H54 (cell line): ENCODE measurements around the gene PRKCZ.
A peak's percentile ranks its signal among the peaks of the same experiment; 100 is the strongest.

Experiments
- DNase-seq: peaks from one replicate; pipeline ENCODE4 v3.0.0; 2011; ENCODE audit warnings: low spot score, mixed read lengths; ENCODE audit not compliant: insufficient read length
- FAIRE-seq: peaks from 3 replicates; lab custom pipeline; 2011; peaks lifted over from hg19 to GRCh38; lab: Jason Lieb, UNC
- POLR2A ChIP-seq: IDR thresholded peaks from 2 replicates; pipeline ENCODE4 v1.6.1; 2011; ENCODE audit warnings: low read depth, mild to moderate bottlenecking, low read length

The PRKCZ gene

GRCh38 chr1:2182376-2182775 is 132.2 kb downstream of the PRKCZ start:
- TF ChIP-seq POLR2A = no peak
- no peak for DNase-seq
- FAIRE-seq = no peak

- DNase-seq (no peak), FAIRE-seq (no peak)
- TF ChIP-seq POLR2A = no peak
Observed at GRCh38 chr1:2183937-2184334, 133.7 kb downstream of the PRKCZ start.

DNA sequence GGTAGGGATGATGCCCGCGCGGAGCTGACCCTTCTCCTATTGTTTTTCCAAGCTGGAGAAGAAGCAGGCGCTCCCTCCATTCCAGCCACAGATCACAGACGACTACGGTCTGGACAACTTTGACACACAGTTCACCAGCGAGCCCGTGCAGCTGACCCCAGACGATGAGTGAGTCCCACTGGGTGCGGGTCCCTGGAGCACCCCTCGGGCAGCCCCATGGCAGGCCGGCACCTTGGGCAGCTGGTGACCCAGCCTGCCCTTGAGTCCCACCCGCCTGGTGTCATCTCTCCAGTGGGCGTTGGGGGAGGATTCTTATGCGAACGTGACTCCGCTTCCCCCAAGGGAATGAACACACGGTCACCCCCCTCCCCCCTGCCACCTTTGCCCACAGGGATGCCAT is 134.3 kb downstream of the PRKCZ start:
- no peak for DNase-seq
- TF ChIP-seq POLR2A = no peak
- no peak for FAIRE-seq

DNA sequence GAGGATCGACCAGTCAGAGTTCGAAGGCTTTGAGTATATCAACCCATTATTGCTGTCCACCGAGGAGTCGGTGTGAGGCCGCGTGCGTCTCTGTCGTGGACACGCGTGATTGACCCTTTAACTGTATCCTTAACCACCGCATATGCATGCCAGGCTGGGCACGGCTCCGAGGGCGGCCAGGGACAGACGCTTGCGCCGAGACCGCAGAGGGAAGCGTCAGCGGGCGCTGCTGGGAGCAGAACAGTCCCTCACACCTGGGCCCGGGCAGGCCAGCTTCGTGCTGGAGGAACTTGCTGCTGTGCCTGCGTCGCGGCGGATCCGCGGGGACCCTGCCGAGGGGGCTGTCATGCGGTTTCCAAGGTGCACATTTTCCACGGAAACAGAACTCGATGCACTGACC is 134.7 kb downstream of the PRKCZ start:
- FAIRE-seq = no peak
- TF ChIP-seq POLR2A = no peak
- no peak for DNase-seq

DNA sequence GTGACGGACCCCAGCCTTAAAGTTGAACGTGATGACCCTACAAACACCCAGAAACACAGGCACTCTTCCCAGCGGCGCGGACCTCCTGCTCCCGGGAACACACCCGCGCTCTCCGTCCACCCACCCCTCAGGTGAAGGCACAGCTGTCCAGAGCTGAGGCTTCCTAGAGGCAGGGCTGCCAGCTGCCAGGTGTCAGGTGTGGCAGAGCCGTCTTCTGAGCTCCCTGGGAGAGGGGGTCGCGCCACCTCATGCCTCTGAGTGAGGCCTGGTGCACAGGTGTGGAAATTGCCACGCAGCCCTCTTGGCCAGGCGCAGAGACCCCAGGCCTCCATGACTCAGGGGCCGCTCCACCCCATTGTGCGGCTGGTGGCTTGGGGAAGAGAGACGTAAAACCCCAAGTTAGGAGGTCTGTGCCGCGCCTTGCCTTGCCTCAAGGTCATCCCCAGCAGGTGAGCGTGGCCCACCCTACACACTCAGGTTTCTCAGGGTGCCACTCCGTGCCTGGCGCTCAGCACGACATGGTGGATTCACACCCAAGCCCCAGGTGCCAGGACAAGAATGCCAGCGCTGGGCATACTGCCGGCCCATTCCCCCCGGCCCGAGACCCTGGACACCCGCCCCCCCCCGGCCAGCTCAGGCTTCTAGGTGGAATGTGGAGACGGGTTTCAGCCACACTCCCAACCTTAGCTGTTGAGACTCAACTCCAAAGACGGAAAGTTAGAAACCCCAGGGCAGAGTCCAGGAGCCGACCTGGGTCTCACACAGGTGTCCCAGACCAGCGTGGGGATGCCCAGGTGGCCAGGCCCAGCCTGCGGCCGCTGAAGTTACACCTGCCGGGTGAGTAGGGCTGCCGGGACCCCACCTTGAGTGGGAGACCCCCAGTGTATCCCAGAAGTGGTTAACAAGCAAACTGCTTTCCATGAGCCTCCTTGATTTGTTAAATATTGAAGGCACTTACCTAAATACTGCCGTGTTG is 136.0 kb downstream of the PRKCZ start:
- no peak for TF ChIP-seq POLR2A
- FAIRE-seq = no peak
- DNase-seq = no peak

GRCh38 chr1:2186901-2187300 is 136.7 kb downstream of the PRKCZ start:
- no peak for FAIRE-seq
- no peak for DNase-seq
- no peak for TF ChIP-seq POLR2A

- TF ChIP-seq POLR2A = no peak
- FAIRE-seq = no peak
- DNase-seq = no peak
Observed at GRCh38 chr1:2187619-2188018, 137.4 kb downstream of the PRKCZ start.

DNA sequence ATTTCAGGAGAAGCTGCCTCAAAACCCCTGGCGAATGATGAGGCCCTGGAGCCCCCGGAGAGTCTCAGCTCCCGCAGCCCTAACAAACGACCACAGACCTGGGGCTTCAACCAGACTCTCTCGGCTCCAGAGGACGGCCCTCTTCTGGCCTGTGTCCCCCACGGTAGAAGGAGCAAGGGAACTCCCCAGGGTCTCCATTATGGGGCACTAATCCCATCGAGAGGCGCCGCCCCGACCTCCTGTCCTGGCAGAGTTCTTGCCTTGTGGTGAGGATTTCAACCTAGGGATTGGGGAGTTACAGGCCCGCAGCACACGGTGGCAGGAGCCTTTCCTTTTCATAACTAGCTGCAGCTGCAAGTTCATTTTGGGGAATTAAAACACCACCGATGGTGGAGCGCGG is 138.1 kb downstream of the PRKCZ start:
- DNase-seq (no peak), FAIRE-seq (no peak)

GRCh38 chr1:2189459-2190425 is 139.5 kb downstream of the PRKCZ start:
- TF ChIP-seq POLR2A = peak; percentile 52; the same call in 1 of the 2 replicates
- FAIRE-seq (no peak), DNase-seq (peak; percentile 83)

More for the DNA sequence above, 138.1 kb downstream of the PRKCZ start:
- TF ChIP-seq POLR2A = no peak

DNA sequence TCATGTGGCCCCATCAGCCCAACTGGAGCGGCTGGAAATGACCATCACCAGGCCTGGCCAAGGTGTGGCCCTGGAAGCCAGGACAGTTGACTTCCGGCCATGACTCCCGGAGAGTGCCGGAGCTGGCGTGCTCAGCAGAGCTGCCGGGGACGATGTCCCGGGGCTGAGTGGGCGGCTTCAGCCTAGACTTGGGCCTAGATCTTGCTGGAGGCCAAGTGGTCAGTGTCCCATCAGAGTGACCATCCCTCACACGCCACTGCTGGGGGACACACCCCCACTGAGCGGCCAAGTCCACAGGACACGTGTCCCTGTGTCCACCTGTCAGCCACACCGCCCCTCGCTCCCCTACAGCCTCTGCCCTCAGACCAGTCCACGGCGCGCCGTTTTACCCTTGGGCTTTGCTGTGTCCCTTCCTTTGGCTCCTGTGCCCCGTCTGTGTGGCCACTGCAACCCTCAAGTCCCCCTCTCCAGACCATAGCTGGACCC is 140.3 kb downstream of the PRKCZ start:
- TF ChIP-seq POLR2A = no peak
- FAIRE-seq (no peak), DNase-seq (no peak)

- TF ChIP-seq POLR2A = no peak
- no peak for DNase-seq
- no peak for FAIRE-seq
Observed at GRCh38 chr1:2192031-2192995, 142.1 kb downstream of the PRKCZ start.

- TF ChIP-seq POLR2A = no peak
- FAIRE-seq = no peak
- no peak for DNase-seq
Observed at GRCh38 chr1:2193514-2194281, 143.5 kb downstream of the PRKCZ start.
